HuH-7.5 (cell line): ENCODE data around the gene GABBR1.

ENCODE experiments used
- DNase-seq: peaks from one replicate; pipeline ENCODE4 v3.0.0; 2011; ENCODE audit warnings: low spot score

Gene GABBR1

GRCh38 chr6:29527126-29527525 lies 105.9 kb downstream of the GABBR1 start:
- DNase-seq = no peak

GRCh38 chr6:29525311-29525639 lies 107.7 kb downstream of the GABBR1 start:
- no peak for DNase-seq

GRCh38 chr6:29524444-29525310 lies 108.3 kb downstream of the GABBR1 start:
- no peak for DNase-seq

- no peak for DNase-seq
Observed at GRCh38 chr6:29524044-29524443, 108.9 kb downstream of the GABBR1 start.

- no peak for DNase-seq
Observed at GRCh38 chr6:29522227-29522626, 110.8 kb downstream of the GABBR1 start.

- no peak for DNase-seq
Observed at GRCh38 chr6:29521006-29521680, 111.8 kb downstream of the GABBR1 start.

GRCh38 chr6:29520232-29520631 lies 112.8 kb downstream of the GABBR1 start:
- DNase-seq = no peak

GRCh38 chr6:29519291-29520010 lies 113.5 kb downstream of the GABBR1 start:
- no peak for DNase-seq

- no peak for DNase-seq
Observed at GRCh38 chr6:29517728-29518440, 115.1 kb downstream of the GABBR1 start.

GRCh38 chr6:29517245-29517644 lies 115.7 kb downstream of the GABBR1 start:
- no peak for DNase-seq

- DNase-seq = no peak
Observed at GRCh38 chr6:29516108-29516507, 116.9 kb downstream of the GABBR1 start.

GRCh38 chr6:29510746-29511300 lies 122.2 kb downstream of the GABBR1 start:
- DNase-seq = no peak

GRCh38 chr6:29510202-29510601 lies 122.8 kb downstream of the GABBR1 start:
- no peak for DNase-seq
